SJSA1 (cell line): ENCODE measurements around the gene PCDHGA12. TPM values are rescaled to one million over a fixed set of nuclear protein-coding genes. Genes with fewer than 3 reads are reported as not detected.
"Not testable (repeated sequence)": the region's sequence is repeated elsewhere in the genome, so short reads cannot be mapped to it uniquely, and the experiment has no call there.

Experiments used
- DNase-seq, 2 experiments: peaks; one replicate each; pipeline ENCODE4 v3.0.0-alpha.2; 2015 to 2020; ENCODE audit warnings: low spot score in 2 of 2, low read depth in 1 of 2
- H3K27ac ChIP-seq: fragments of 250-450 bp; sonication (Bioruptor Pico); 2 replicates; pipeline ENCODE4 v1.5.1; 2020; ENCODE audit warnings: mild to moderate bottlenecking, moderate library complexity
- H3K27me3 ChIP-seq: fragments of 250-450 bp; sonication (Bioruptor Pico); replicated peaks from 2 replicates; pipeline ENCODE4 v1.5.1; 2020; ENCODE audit warnings: mild to moderate bottlenecking, moderate library complexity
- H3K36me3 ChIP-seq: fragments of 250-450 bp; sonication (Bioruptor Pico); 2 replicates; pipeline ENCODE4 v1.5.1; 2020; ENCODE audit warnings: mild to moderate bottlenecking
- H3K4me1 ChIP-seq: fragments of 250-450 bp; sonication (Bioruptor Pico); replicated peaks from 2 replicates; pipeline ENCODE4 v1.6.1; 2021; ENCODE audit warnings: mild to moderate bottlenecking
- H3K4me3 ChIP-seq: fragments of 250-450 bp; sonication (Bioruptor Pico); 2 replicates; pipeline ENCODE4 v1.5.1; 2020; ENCODE audit warnings: mild to moderate bottlenecking
- H3K9me3 ChIP-seq: fragments of 250-450 bp; sonication (Bioruptor Pico); replicated peaks from 2 replicates; pipeline ENCODE4 v1.5.1; 2020; ENCODE audit warnings: mild to moderate bottlenecking
- total RNA-seq: library from RNA; depleted of rRNA; stranded (reverse); fragments of >200 nt; shearing (Covaris generic); gene quantifications from 2 replicates; pipeline ENCODE4 v1.2.3, GENCODE V29; 2014; rRNA removed

Gene PCDHGA12
- 0.34 TPM in 1 of 2 replicates, not detected in the other for total RNA-seq

GRCh38 chr5:141430332-141431113 lies at the start of gene PCDHGA12:
TSS of gene PCDHGA12 (plus strand) at chr5:141430507. CDS start at chr5:141430760, 253 bp downstream.
- H3K9me3 ChIP-seq = peaks cover 29% of the 10 kb centered on the region
- H3K27me3 ChIP-seq = no peaks in the 10 kb centered on the region
- no peak within 1 kb of the TSS for H3K27ac ChIP-seq
- H3K4me3 ChIP-seq = no peak within 1 kb of the TSS
- H3K36me3 ChIP-seq = no peaks in the 10 kb centered on the region
- H3K4me1 ChIP-seq = no peaks in the 10 kb centered on the region
- no peak for DNase-seq

DNA sequence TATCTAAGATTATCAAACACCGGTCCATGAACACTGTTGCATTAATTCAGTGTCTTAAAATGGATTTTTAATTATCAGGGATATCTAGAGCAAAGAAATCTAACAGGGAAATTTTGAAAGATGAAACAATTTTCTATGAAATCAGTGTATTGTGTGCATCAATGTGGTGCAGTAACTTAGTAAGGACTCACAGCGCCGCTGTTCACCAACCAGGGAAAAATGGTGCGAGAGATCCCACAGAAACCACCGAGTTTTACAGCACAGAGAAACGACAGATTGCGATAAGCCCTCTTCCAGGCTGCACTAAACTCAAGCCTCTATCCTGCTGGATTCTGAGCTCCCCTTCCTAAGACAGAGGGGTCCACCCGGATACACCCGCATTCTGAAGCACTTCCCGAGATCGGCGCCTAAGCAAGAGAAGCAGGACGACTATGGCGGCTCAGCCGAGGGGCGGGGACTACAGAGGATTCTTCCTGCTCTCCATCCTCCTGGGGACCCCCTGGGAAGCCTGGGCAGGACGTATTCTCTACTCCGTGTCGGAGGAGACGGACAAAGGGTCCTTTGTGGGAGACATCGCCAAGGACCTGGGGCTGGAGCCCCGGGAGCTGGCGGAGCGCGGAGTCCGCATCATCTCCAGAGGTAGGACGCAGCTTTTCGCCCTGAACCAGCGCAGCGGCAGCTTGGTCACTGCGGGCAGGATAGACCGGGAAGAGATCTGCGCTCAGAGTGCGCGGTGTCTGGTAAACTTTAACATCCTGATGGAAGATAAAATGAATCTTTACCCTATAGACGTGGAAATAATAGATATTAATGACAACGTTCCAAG lies 47.6 kb upstream of the PCDHGA12 start, which contains the start of gene PCDHGA7:
Gene PCDHGA7 (plus strand): TSS at position 274 of the 826 bp plus-strand sequence. CDS start 158 bp downstream, at position 432.
- Histone ChIP-seq H3K27ac (no peak within 1 kb of the TSS), H3K27me3 (no peaks in the 10 kb centered on the region), H3K36me3 (no peaks in the 10 kb centered on the region), H3K9me3 (peaks cover 29% of the 10 kb centered on the region), H3K4me3 (peak within 1 kb of the TSS; percentile 9; the same call in 1 of the 2 replicates), H3K4me1 (no peaks in the 10 kb centered on the region)
- no peak for DNase-seq

DNA sequence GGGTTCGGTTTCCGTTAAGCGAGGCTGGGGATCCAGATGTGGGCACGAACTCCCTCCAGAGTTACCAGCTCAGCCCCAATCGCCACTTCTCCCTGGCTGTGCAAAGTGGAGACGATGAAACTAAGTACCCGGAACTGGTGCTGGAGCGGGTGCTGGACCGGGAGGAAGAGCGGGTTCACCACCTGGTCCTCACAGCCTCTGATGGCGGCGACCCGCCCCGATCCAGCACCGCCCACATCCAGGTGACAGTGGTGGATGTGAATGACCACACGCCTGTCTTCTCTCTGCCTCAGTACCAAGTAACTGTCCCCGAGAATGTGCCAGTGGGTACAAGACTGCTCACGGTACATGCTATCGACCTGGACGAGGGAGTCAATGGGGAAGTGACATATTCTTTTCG lies 47.0 kb upstream of the PCDHGA12 start:
- DNase-seq = no peak
- Histone ChIP-seq H3K27ac (no peak overlapping the region), H3K27me3 (no peaks in the 10 kb centered on the region), H3K4me3 (no peak overlapping the region), H3K36me3 (no peaks in the 10 kb centered on the region), H3K9me3 (peaks cover 31% of the 10 kb centered on the region), H3K4me1 (no peaks in the 10 kb centered on the region)

GRCh38 chr5:141384471-141385267 lies 45.6 kb upstream of the PCDHGA12 start:
- no peaks in the 10 kb centered on the region for H3K4me1 ChIP-seq
- no peak for DNase-seq
- no peak overlapping the region for H3K4me3 ChIP-seq
- no peak overlapping the region for H3K27ac ChIP-seq
- no peaks in the 10 kb centered on the region for H3K27me3 ChIP-seq
- no peaks in the 10 kb centered on the region for H3K36me3 ChIP-seq
- peaks cover 39% of the 10 kb centered on the region for H3K9me3 ChIP-seq

- DNase-seq, H3K36me3 ChIP-seq, H3K4me3 ChIP-seq, H3K4me1 ChIP-seq, H3K27ac ChIP-seq, H3K27me3 ChIP-seq: not testable (repeated sequence)
- peaks cover 43% of the 10 kb centered on the region for H3K9me3 ChIP-seq
Observed at GRCh38 chr5:141387557-141388311, 42.6 kb upstream of the PCDHGA12 start, which contains the start of gene PCDHGB4. TSS of gene PCDHGB4 (plus strand) at chr5:141387698. CDS start at chr5:141387885, 187 bp downstream.

DNA sequence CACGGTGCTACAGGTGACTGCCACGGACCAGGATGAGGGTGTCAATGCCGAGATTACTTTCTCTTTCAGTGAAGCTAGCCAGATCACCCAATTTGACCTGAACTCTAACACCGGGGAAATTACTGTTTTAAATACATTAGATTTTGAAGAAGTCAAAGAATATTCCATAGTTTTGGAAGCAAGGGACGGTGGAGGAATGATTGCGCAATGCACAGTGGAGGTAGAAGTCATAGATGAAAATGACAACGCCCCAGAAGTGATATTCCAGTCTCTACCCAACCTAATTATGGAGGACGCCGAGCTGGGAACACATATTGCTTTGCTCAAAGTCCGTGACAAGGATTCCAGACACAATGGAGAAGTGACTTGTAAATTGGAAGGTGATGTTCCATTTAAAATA lies 41.6 kb upstream of the PCDHGA12 start:
- Histone ChIP-seq H3K9me3 (peaks cover 36% of the 10 kb centered on the region), H3K4me1 (no peaks in the 10 kb centered on the region), H3K27me3 (no peaks in the 10 kb centered on the region), H3K27ac (no peak overlapping the region), H3K36me3 (no peaks in the 10 kb centered on the region), H3K4me3 (no peak overlapping the region)
- no peak for DNase-seq

- H3K9me3 ChIP-seq = peaks cover 37% of the 10 kb centered on the region
- DNase-seq = no peak
- H3K27me3 ChIP-seq = no peaks in the 10 kb centered on the region
- no peak overlapping the region for H3K4me3 ChIP-seq
- no peak overlapping the region for H3K27ac ChIP-seq
- H3K4me1 ChIP-seq = no peaks in the 10 kb centered on the region
- H3K36me3 ChIP-seq = no peaks in the 10 kb centered on the region
Observed at GRCh38 chr5:141389153-141390042, 40.9 kb upstream of the PCDHGA12 start.

DNA sequence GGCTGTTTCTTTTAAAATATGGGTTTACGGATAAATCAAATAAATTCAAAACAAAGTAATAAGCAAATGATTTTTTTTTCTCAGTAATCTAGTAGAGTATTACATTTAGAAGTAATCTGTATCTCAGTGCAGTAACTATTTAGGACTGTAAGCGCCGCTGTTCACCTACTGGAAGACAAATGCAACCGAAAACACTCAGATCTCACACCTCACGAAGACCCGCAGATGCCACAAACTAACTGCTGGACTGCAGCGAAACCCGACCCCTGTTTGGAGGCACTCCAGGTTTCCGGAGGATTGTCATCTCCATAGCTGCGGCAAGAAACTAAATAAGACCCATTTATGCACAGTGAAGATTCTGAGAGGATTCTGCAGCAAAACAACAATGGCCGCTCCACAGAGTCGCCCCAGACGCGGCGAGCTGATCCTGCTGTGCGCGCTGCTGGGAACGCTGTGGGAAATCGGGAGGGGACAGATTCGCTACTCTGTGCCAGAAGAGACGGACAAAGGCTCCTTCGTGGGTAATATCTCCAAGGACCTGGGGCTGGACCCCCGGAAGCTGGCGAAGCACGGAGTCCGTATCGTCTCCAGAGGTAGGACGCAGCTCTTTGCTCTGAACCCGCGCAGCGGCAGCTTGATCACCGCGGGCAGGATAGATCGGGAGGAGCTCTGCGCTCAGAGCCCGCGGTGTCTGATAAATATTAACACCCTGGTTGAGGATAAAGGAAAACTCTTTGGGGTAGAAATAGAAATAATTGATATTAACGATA lies 37.7 kb upstream of the PCDHGA12 start, which contains the start of gene PCDHGA8:
Gene PCDHGA8 (plus strand): TSS at position 205 of the 770 bp plus-strand sequence. CDS start 181 bp downstream, at position 386.
- Histone ChIP-seq H3K4me1 (no peaks in the 10 kb centered on the region), H3K4me3 (no peak within 1 kb of the TSS), H3K27ac (no peak within 1 kb of the TSS), H3K36me3 (no peaks in the 10 kb centered on the region), H3K27me3 (no peaks in the 10 kb centered on the region), H3K9me3 (peaks cover 40% of the 10 kb centered on the region)
- DNase-seq = no peak

DNA sequence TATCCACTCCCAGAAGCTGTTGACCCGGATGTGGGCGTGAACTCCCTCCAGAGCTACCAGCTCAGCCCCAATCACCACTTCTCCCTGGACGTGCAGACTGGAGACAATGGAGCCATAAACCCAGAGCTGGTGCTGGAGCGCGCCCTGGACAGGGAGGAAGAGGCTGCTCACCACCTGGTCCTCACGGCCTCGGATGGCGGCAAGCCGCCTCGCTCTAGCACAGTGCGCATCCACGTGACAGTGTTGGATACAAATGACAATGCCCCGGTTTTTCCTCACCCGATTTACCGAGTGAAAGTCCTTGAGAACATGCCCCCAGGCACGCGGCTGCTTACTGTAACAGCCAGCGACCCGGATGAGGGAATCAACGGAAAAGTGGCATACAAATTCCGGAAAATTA lies 37.0 kb upstream of the PCDHGA12 start:
- Histone ChIP-seq H3K27ac (no peak overlapping the region), H3K27me3 (no peaks in the 10 kb centered on the region), H3K4me1 (no peaks in the 10 kb centered on the region), H3K4me3 (no peak overlapping the region), H3K9me3 (peaks cover 39% of the 10 kb centered on the region), H3K36me3 (no peaks in the 10 kb centered on the region)
- no peak for DNase-seq

DNA sequence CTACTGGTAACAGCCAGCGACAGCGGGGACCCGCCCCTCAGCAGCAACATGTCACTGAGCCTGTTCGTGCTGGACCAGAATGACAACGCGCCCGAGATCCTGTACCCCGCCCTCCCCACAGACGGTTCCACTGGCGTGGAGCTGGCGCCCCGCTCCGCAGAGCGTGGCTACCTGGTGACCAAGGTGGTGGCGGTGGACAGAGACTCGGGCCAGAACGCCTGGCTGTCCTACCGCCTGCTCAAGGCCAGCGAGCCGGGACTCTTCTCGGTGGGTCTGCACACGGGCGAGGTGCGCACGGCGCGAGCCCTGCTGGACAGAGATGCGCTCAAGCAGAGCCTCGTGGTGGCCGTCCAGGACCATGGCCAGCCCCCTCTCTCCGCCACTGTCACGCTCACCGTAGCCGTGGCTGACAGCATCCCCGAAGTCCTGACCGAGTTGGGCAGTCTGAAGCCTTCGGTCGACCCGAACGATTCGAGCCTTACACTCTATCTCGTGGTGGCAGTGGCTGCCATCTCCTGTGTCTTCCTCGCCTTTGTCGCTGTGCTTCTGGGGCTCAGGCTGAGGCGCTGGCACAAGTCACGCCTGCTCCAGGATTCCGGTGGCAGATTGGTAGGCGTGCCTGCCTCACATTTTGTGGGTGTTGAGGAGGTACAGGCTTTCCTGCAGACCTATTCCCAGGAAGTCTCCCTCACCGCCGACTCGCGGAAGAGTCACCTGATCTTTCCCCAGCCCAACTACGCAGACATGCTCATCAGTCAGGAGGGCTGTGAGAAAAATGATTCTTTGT lies 35.7 kb upstream of the PCDHGA12 start:
- not testable (repeated sequence) for H3K27me3 ChIP-seq, H3K27ac ChIP-seq, DNase-seq, H3K4me1 ChIP-seq, H3K36me3 ChIP-seq, H3K4me3 ChIP-seq
- H3K9me3 ChIP-seq = peaks cover 39% of the 10 kb centered on the region
